CD4-positive, alpha-beta T cell treated with Interleukin-6 for 4 hours (primary cell): Measurements from ENCODE around the gene DISP3.

Experiments
- DNase-seq: peaks from one replicate; pipeline ENCODE4 v3.0.0-alpha.2; 2020; ENCODE audit warnings: mixed read lengths

DISP3 gene

DNA sequence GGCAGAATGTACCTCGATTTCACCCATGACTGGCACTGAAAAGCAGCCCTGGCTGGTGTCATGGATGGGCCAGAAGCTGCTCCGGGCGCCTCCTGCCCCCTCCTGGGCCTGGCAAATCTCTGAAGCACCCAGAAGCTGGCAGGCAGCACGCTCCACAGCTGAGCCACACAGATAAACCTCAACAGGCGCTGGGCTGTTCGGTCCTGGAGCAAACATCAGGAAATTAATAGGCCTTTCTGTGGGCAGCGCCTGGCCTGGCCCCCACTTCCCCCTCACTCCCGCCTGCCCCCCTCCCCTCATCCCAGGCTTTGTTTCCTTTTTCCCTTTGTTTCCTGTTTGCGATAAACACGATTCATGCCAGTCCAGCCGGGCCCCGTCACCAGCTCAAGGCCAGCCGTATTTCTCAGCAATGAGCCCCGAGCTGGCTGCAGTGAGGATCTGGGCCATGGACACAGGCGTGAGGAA lies 20.1 kb upstream of the DISP3 start:
- DNase-seq: no peak

DNA sequence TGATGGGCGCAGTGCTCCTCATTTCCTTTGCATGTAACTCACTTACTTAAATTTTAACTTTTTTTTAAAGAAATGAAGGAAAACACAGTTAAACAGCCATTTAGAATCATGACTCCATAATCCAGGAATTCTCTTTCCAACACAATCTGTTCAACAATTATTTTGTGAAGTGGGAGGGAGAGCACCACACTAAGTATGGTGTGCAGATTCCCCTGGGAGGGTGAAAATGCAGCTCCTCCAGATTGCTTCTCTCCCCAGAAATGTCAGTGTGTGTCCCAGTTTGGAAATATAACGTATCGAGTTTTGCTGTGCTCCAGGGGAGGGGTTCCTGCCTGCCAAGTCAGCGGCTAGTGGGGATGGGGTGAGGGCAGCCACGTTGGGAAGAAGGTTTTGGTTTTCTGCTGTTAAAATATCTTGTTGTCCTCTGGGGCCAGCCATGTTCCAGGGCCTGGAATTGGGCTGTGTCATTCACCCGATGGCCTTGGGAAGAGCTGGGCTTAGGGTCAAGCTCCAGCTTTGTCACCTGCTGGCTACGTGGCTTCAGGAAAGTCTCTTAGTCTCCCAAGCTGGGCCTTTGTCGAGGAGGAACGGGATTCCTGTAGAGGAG lies 17.3 kb upstream of the DISP3 start:
- no peak for DNase-seq

DNA sequence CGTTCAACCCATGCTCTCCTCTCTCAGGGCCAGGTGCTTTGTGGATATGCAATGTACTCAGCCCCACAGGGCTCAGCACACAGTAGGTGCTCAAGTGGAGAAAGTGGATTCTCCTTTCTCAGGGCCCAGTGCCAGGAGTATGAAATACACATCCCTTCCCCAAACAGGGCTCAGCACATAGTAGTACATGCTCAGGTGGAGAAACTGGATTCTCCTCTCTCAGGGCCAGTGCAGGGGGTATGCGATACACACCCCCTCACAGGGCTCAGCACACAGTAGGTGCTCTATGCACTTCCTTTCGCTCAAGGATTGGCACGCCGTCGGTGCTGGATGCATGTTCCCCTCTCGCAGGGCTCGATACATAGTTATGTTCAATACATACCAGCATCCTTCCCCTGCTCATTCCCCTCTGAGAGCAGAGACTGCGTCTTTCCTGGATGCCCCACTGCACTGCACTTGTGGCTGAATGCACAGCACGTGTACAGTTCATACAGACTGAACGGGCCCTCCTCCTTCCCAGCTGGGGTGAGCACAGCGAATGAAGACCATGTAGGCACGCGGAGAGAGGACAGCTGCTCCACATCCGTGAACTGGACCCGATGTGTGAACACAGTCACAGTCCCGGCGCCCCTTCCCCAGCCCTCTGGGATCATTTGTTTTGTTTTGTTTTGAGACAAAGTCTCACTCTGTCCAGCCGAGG lies 16.6 kb upstream of the DISP3 start:
- DNase-seq: no peak

DNA sequence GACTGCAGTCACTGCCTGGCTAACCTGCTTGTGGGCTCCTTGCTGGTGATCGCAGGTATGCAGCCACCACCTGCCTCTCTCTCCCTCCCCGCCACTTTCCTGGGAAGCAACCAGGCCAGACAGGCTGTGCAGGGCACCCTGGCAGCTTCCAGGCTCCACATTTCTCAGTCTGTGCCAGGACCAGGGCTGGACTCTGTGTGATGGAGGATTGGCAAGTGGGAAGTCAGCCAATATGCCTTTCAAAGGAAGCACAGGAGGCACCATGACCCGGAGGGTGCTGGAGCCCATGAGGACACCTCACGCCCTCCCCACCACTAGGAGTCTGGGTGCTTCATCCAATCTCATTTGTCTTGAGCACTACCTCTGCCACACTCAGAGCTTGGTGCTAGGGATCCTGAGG lies 15.8 kb upstream of the DISP3 start:
- no peak for DNase-seq

DNA sequence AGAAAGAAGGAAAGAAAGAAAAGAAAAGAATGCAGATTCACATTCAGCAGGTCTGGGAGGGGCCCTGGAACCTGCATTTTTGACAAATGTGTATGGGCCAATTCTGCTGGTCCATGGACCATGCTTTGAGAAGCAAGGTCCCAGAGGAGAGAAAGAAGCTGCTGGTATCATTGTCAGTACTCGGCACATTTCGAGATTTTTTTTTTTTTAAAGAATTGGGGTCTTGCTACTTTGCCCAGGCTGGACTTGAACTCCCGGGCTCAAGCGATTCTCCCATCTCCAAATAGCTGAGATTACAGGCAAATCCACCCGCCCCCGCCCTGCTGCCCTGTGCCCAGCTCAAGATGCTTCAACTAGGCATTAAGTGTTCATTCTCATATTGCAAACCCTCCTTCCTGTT lies 13.6 kb upstream of the DISP3 start:
- DNase-seq: no peak

DNA sequence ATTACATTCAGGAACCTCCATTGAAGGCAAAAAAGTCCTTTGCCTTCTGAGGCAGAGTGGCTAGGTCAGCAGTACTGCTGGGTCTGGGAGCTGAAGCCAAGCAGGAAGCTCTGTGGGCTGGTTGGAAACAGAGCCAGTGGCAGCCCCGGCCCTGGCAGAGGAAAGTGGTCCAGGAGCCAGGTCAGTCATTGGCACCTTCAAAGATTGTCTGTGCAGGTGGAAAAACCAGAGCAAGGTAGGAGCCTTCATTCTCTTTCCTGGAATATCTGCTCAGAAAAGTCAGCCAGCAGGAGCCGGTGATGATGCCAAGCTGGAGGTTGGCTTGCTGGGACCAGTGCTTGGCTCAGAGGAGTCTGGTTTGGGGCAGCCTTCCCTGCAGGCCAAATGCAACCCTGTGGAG lies 12.5 kb upstream of the DISP3 start:
- DNase-seq: no peak

DNA sequence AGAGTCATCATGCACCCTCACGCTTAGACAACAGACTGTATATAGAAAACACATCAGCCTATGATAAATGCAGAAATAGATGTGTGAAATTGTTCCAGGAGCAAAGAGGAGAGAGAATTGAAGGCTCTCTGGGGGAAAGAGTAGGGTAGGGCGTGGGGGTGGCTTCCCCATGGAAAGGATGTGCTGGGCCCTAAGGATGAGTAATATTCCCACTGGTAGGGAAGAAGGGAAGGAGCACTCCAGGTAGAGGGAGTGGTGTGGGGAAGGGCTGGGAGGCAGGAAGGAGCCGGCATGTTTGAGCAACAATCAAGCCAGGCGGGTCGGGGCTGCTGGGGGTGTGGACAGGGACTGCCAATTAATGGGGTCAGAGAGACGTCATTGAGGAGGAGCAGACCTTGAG lies 10.1 kb upstream of the DISP3 start:
- no peak for DNase-seq

DNA sequence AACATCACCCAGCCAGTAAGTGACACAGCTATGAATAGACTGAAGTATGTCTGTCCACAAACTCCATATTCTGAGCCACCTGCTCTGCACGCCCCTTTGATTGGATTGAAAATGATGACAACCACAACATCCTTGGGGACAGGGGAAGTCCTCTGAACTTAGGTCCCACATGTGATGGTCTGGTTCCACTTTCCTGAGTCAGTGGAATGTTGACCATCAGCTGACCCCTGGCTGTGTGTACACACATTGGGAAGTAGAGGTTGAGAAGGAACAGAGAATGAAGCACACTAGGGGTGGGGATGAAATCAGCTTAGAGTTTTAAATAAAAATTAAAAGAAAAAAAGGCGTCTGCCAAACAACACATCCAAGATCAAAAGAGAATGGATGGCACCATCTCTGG lies 8.0 kb upstream of the DISP3 start:
- no peak for DNase-seq

DNA sequence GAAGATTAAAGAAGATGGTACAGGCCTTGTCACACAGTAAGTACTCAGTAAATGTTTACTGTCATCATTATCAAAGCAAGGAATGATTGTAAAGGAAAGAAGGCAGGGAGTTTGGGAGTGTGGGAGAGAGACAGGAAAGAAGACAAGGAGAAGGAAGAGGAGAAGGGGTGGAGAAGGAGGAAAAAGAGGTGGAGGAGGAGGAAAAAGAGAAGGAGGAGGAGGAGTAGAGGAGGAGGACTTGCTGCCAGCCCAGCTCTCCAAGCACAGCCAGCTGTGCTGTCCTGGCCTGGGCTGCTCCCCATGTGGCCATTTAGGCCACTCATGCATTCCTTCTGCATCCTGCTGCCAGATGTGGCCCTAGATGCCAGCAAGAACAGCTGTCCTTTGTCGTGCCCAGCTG lies 7.5 kb upstream of the DISP3 start:
- DNase-seq: no peak

DNA sequence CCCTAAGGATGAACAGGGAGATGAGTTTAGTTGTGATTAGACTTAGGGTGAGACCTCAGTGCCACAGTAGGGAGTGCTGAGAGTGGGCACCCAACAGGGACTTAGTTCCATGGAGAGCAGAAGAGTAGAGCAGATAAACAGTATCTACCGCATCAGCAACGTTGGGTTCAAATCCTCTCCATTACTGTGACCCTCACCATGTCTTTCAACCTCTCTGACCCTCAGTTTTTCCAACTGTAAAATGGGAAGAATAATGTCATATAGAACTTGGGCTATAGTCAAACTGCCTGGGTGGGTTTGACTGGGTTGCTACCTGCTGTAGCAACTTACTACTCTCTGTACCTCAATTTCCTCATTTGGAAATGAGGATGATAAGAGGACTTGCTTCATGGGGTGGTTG lies 6.7 kb upstream of the DISP3 start:
- no peak for DNase-seq

DNA sequence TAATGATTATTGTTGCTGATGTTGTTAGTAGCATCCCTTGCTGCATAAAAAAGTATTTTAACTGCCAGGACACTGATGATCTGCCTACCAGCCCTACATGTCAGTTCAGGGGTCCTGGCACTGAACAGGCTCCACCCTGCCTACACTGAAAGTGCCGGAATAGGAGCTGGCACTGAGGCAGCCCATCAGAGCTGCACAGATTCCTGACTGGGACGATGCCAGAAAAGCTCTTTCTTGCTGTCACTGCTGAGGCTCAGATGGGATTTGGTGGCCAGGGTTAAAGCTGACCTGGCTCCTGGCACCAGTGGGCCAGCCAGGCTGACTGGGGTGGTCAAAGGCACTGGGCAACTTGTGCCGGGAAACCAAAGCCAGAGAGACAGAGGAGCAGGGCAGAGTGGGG lies 6.2 kb upstream of the DISP3 start:
- DNase-seq: no peak

DNA sequence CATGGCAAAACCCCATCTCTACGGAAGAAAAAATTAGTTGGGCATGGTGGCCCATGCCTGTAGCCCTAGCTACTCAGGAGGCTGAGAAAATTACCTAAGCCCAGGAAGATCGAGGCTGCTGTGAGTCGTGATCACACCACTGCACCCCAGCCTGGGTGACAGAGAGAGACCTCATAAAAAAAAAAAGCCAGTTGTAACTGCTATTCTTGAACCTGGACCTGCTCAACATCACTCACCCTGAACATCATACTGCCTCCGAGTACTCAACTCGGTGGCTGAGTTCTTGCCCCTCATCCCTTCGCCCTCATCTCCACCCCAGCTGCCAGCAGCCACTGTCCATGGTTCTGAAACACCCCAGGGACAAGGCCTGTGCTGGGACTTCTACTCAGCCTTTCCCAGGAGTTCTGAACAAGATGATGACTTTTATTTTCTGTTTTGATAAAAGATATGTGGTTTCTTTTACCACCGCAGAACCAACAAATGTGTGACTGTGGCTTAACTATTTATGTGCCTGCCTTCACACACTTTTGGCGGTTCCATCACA lies 5.4 kb upstream of the DISP3 start:
- peak; percentile 19 for DNase-seq

DNA sequence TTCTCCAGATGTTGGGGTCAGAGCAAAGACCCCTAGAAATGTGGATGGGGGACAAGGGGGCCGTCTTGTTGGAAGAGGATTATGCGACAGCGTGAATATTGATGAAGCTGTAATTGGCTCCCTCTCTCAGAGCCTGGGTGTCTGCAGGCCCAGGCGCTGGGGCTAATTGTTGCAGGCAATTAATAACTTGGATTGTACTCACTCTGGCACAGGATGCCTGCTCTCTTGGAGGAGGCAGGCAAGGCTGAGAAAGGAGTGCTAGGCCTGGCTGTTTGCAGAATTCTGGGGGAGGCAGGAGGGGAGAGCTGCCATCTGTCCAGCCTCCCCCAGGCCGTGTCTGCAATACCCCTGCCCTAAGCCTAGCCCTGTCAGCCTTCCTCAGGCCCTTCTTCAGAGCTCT lies 4.1 kb upstream of the DISP3 start:
- DNase-seq: no peak

DNA sequence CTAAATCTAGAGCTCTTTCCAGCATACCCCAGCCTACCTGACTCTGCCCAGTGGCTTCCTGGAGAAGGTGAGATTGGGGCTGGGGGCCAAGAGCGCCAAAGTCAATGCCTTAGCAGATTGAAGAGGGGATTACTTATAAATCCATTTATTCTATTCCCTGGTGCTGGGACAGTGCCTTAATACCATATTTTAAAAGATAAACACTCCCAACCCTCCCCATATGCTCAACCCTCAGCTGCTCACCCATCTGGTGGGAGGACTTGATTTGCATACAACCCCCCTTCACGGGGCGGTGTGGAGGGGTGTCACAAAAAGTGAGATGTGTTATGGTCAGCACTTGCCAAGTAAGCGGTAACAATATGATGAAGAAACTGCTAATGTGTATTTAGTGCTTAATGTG lies 3.2 kb upstream of the DISP3 start:
- no peak for DNase-seq

DNA sequence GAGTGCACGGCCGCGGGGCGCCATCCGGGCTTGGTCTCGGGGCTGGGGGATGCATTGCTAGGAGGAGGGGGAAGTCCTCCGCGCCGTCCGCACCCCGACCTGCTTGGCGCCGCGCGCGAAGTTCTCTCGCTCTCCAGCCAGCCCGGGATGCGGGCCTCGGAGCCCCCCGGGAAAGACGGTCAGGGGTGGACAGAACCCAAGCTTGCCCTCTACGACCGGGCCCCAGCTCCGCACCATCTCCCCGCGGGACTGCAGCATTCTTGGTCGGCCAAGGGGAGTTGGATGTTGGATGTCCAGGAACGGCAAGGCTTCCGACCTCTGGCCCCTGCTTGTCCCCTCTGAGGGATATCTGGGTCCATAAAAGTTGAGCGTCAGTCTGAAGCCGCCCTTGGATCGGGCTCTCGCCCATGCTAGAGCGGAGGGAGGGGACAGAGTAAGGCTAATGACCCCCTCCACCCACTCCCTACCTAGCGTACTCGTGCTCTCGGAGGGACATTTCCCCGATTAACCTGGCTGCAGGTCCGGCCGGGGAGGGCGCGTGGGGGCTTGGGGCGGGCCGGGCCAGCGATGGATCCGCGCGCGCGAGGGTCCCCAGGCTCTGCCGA lies 522 bp downstream of the DISP3 start:
- no peak for DNase-seq

DNA sequence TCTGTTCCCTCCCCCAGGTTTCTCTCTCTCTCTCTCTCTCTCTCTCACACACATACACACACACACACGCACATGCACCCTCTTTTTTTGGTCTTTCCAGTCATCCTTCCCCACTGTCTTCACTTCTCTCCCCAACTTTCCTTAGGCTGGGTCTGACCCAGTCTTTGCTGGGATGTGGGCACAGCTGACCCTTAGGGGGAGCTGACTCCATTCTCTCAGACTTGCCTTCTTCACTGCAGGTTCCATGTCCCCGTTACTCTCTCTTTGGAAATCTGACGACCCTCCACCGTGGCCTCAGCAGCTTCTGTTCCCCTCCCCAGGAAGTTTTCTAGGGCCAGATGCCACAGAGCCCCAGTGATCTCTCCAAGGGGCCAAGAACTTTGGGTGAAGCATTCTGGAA lies 2.1 kb downstream of the DISP3 start:
- no peak for DNase-seq

DNA sequence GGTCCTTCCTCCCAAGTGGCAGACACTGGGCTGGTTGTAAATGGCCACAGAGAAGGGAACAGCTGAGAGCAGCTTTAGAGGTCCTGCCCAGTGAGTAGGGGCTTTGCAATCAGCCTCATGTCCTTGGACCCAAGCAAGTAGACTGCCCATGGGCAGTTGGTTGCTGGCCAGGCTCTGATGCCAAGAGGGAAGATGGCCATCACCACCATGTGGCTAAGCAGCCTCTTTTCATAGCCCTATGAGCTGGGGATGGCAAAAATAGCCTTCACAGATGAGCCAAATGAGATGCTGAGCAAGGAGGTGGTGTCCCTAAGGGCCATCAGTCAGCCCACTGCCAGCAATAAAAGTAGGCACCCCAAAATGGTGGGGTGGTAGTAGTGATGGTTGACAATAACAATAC lies 3.2 kb downstream of the DISP3 start:
- DNase-seq: no peak

DNA sequence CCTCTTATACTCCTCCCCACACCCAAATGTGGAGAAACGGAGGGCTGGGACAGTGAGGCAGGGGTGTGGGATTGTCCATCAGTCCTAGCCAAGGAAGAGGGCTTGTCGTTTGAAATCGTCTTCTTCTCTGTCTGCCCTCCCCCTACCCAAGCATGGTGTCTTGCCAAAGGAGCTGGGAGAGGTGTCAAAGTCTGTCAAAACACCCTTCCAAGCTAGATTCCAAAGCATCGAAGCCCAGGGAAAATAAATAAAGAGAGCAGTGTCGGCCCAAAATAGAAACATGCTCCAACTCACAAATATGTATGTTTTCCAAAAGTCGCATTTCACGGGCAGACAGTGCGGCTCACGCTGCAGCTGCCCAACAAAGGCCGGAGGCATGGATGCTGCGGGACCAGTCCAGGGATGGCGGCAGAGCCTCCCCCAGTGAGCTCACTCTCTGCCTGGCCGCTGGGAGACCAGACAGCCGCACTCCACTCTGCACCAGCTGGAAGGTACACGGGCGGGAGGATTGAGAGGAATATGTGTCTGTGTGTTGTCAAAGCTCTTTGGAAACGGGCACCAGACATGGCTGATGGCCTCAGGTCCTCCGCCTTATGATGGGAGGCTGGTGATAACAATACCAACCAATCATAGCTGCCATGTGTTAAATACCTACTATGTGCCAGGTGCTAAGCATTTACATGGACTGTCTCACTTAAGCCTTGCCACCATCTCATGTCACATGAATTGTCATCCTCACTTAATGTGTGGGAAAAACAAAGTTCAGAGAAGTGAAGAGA lies 3.9 kb downstream of the DISP3 start:
- DNase-seq: no peak

DNA sequence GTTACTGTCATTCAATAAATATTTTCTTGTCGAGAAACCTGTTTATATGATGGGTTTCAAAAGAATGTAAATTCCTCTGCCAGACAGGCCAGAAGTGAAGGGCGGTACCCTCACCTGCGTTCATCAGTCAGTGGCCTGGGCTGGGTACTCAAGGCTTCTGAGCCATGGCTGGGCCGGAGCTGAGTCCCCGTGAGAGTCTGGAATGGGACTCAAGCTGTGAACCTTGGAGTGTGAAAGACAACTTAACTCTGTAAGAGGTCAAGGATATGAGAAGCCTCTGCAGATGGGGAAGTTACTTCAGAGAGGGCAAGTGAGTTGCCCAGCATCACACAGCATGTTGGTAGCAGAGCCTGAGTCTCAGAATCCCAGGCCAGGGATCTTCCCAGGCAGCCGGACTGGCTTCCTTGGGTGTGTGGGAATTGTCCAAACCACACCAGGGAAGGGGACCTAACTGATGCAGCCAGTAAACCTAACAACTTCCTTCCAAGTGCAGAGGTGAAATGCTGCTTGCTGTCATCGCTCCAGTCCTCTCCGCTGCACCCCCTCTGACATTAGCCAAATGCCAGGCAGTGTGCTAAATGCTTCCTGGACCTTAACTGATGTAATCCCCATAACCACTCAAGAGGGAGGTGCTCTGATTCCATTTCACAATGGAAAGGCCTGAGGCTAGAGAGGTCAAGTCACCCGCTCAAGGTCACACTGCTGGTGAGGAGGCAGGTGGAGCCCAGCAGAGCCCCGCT lies 4.8 kb downstream of the DISP3 start:
- no peak for DNase-seq

DNA sequence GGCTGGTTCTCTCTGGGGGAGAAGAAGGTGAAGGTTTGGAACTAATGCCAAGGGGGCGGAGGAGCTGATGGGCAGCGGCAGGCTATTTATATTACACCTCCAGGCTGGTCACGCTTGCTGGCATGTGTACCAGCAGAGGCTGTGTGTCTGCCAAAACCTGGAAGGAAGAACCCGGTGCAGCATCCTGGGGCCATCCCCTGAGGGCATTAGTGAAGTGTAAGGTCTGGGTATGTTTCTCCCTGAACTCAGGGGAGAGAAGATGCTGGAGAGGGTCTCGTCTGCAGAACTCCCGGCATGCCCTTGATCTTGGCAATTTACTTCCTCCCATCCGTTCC lies 5.3 kb downstream of the DISP3 start:
- no peak for DNase-seq

DNA sequence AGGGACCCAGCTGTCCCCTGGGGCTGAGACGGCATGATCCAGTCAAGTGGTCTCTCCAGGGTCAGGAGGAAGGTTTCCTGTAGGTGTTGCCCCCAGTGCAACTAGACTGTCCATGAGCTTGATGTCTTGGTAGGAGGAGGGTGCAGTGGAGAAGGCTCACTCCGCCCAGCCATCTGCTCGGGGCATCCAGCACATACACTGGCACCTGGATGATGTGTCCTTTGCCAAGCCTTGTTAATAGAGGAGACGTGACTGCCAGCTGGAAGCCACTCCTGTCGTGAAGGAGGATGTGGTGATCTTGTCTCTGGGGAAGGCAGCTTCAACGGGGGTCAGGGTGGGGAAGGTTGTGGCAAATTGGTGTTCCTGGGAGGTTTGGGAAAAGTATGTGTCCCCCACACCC lies 6.2 kb downstream of the DISP3 start:
- DNase-seq: no peak

DNA sequence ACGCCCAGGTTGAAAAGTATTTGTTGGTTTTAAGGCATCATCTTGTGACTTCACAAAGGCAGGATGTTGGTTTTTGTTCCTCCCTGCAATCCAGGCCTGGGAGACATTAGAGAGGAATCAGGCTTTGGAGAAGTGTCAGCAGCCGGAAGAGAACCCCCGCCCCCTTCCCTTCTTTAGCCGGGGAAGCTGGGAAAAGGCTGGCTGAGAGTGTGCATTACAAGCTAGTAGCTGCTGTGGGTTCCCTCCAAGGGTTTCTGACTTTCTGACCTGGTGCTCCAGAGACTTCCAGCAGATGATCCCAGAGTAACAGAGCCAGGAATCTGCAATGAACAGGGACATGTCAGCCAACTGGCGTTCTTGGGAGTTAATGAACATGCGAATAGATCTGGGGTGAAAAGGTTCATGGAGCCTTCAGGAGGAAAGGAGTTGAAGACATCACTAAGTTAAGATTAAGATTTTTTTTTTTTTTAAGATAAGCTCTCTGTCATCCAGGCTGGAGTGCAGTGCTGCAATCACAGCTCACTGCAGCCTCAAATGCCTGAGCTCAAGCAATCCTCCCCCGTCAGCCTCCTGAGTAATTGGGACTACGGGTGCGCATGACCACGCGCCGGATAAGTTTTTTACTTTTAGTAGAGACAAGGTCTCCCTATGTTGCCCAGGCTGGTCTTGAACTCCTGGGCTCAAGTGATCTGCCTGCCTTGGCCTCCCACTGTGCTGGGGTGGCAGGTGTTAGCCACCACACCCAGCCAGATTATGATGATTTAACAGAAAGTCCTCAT lies 7.5 kb downstream of the DISP3 start:
- DNase-seq: no peak
